Smooth muscle cell (in vitro differentiated cells): ENCODE measurements around the gene INPP5J. TPM values are rescaled to one million over a fixed set of nuclear protein-coding genes. Genes with fewer than 3 reads are reported as not detected.
"Not testable (repeated sequence)": the region's sequence is repeated elsewhere in the genome, so short reads cannot be mapped to it uniquely, and the experiment has no call there.

Source experiments
- DNase-seq: peaks from one replicate; lab custom pipeline; 2025; ENCODE audit not compliant: unreplicated experiment; lab: John Stamatoyannopoulos, UW
- H2AFZ ChIP-seq: fragments of 200-600 bp; sonication (generic); 2 replicates; pipeline ENCODE4 v1.6.0; 2016; ENCODE audit warnings: antibody characterized with exemption, low read depth, mild to moderate bottlenecking
- H3F3A ChIP-seq: fragments of 200-600 bp; sonication (generic); 2 replicates; pipeline ENCODE4 v1.6.0; 2017; ENCODE audit warnings: antibody characterized with exemption, low read depth
- H3K27ac ChIP-seq: fragments of 200-600 bp; sonication (generic); 2 replicates; pipeline ENCODE4 v1.5.1; 2016; ENCODE audit warnings: low read depth, mild to moderate bottlenecking
- H3K27me3 ChIP-seq: fragments of 200-600 bp; sonication (generic); 2 replicates; pipeline ENCODE4 v1.6.1; 2016; ENCODE audit warnings: low read depth, mild to moderate bottlenecking
- H3K36me3 ChIP-seq: fragments of 200-600 bp; sonication (generic); 2 replicates; pipeline ENCODE4 v1.5.1; 2016; ENCODE audit warnings: low read depth
- H3K4me1 ChIP-seq: fragments of 200-600 bp; sonication (generic); 2 replicates; pipeline ENCODE4 v1.5.1; 2016; ENCODE audit warnings: low read depth
- H3K4me2 ChIP-seq: fragments of 200-600 bp; sonication (generic); 2 replicates; pipeline ENCODE4 v1.6.0; 2016; ENCODE audit warnings: mild to moderate bottlenecking
- H3K4me3 ChIP-seq: fragments of 200-600 bp; sonication (generic); 2 replicates; pipeline ENCODE4 v1.5.1; 2016; ENCODE audit warnings: mild to moderate bottlenecking
- H3K79me2 ChIP-seq: fragments of 200-600 bp; sonication (generic); 2 replicates; pipeline ENCODE4 v1.6.0; 2016; ENCODE audit warnings: low read depth, mild to moderate bottlenecking
- H3K9ac ChIP-seq: fragments of 200-600 bp; sonication (generic); 2 replicates; pipeline ENCODE4 v1.6.0; 2016; ENCODE audit warnings: low read depth
- H3K9me3 ChIP-seq: fragments of 200-600 bp; sonication (generic); replicated peaks from 2 replicates; pipeline ENCODE4 v1.5.1; 2016; ENCODE audit warnings: low read depth
- H4K20me1 ChIP-seq: fragments of 200-600 bp; sonication (generic); 2 replicates; pipeline ENCODE4 v1.6.0; 2016; ENCODE audit warnings: low read depth
- WGBS: methylation state at CpG from one replicate; pipeline ENCODE4 v1.1.7; 2016; ENCODE audit warnings: low lambda C conversion rate; 5-methylcytosine and 5-hydroxymethylcytosine counted together
- polyA plus RNA-seq: library from polyadenylated mRNA; unstranded; fragments of >200 nt; fragmentation: Nextera tagmentation; extraction: Ambion mirVana; gene quantifications from 2 replicates; pipeline ENCODE4 v1.2.1, GENCODE V29; 2016
- total RNA-seq: library from RNA; depleted of rRNA; stranded (reverse); fragments of >200 nt; gene quantifications from 2 replicates; pipeline ENCODE4 v1.2.3, GENCODE V29; 2014
- TF ChIP-seq, protein P1 (sequence below): fragments of 200-600 bp; sonication (generic); IDR thresholded peaks from 2 replicates; pipeline ENCODE4 v1.5.1; 2017; ENCODE audit warnings: borderline replicate concordance, mild to moderate bottlenecking, antibody characterized with exemption; ENCODE audit not compliant: insufficient read depth, poor library complexity, severe bottlenecking

INPP5J gene
- total and polyA plus RNA-seq, 2 experiments from 2014 or later = 0.66 to 1.2 TPM

GRCh38 chr22:31106731-31107177 lies 16.0 kb upstream of the INPP5J start:
- Histone ChIP-seq H3F3A (peaks cover 17% of the 10 kb centered on the region), H3K9ac (peak overlapping the region; percentile 98), H3K27ac (peak overlapping the region; percentile 94), H3K4me1 (peaks cover 4% of the 10 kb centered on the region), H4K20me1 (peaks cover 24% of the 10 kb centered on the region), H2AFZ (no peak overlapping the region), H3K27me3 (no peaks in the 10 kb centered on the region), H3K9me3 (no peaks in the 10 kb centered on the region), H3K4me2 (peak overlapping the region; percentile 85), H3K79me2 (peaks cover 16% of the 10 kb centered on the region), H3K36me3 (no peaks in the 10 kb centered on the region), H3K4me3 (peak overlapping the region; percentile 74)
- 36% methylated on average over 14 of the region's 14 CpGs for WGBS
- TF ChIP-seq, protein P1, sequence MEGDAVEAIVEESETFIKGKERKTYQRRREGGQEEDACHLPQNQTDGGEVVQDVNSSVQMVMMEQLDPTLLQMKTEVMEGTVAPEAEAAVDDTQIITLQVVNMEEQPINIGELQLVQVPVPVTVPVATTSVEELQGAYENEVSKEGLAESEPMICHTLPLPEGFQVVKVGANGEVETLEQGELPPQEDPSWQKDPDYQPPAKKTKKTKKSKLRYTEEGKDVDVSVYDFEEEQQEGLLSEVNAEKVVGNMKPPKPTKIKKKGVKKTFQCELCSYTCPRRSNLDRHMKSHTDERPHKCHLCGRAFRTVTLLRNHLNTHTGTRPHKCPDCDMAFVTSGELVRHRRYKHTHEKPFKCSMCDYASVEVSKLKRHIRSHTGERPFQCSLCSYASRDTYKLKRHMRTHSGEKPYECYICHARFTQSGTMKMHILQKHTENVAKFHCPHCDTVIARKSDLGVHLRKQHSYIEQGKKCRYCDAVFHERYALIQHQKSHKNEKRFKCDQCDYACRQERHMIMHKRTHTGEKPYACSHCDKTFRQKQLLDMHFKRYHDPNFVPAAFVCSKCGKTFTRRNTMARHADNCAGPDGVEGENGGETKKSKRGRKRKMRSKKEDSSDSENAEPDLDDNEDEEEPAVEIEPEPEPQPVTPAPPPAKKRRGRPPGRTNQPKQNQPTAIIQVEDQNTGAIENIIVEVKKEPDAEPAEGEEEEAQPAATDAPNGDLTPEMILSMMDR = no peak
- no peak for DNase-seq

DNA sequence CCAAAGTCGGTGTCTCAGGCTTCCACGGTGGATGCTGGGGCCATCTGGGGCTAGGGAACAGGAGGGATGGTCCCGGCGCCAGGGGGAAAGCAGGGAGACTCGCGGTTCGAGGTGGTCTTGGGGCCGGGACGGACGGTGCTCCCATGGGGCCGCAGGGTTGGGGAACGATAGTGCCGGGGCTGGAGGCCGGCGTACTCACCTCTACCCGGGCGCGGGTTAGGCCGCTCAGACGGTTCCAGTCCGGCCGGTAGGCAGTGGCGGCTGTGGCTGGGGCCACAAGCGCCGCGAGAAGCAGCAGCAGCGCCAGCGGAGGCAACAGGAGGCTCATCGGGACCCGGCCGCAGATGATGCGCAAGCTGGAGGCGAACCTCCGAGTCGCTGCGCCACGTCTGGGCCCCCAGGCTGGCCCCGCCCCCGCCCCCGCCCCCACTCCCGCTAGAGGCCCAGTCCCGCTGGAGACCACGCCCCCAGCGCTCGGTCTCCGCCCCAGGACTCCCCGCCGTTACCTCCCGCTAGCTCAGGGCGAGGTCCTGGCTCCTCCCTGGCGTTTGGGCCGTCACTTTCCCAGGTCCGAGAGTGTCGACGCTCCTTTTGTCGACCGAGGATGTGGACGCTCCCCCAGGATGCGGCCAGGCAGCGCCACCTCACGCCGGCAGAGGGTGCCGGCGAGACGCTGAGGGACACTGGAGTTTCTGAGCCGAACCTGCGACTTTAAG lies 15.4 kb upstream of the INPP5J start, which contains the start of gene SELENOM:
Gene SELENOM, minus strand, starts transcription at position 391 of the 716 bp plus-strand sequence. Its CDS starts 63 bp downstream, at position 328.
- WGBS = 2% methylated on average over 58 of the region's 67 CpGs
- H3K9me3 ChIP-seq = no peaks in the 10 kb centered on the region
- H3K4me2 ChIP-seq = peak within 1 kb of the TSS; percentile 85
- H3K4me1 ChIP-seq = peaks cover 4% of the 10 kb centered on the region
- H3K27me3 ChIP-seq = no peaks in the 10 kb centered on the region
- peak; percentile 87 for DNase-seq
- TF ChIP-seq, protein P1 = peak; percentile 92
- H3K4me3 ChIP-seq = peak within 1 kb of the TSS; percentile 74
- H3F3A ChIP-seq = peaks cover 17% of the 10 kb centered on the region
- H4K20me1 ChIP-seq = peaks cover 21% of the 10 kb centered on the region
- H2AFZ ChIP-seq = no peak within 1 kb of the TSS
- H3K9ac ChIP-seq = peak within 1 kb of the TSS; percentile 98
- no peaks in the 10 kb centered on the region for H3K36me3 ChIP-seq
- peaks cover 16% of the 10 kb centered on the region for H3K79me2 ChIP-seq
- peak within 1 kb of the TSS; percentile 94 for H3K27ac ChIP-seq

DNA sequence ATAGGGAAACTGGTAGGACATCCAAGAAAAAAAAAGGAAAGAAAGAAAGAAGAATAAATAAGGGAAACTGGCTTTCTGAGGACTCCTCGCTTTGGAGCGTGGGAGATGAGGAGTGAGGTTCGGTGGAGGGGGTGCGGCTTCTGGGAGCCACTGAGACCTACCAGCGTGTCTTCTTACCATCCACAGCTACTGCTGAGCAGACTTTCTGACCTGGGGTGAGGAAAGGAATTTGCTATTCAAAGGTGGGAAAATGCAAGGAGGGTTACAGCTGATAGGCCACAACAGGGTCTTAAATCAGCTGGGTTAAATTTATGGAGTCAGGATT lies 14.9 kb upstream of the INPP5J start:
- Histone ChIP-seq H3K9ac (no peak overlapping the region), H3K4me2 (peak overlapping the region; percentile 84), H3K36me3 (no peaks in the 10 kb centered on the region), H3K4me3 (peak overlapping the region; percentile 74), H3K27me3 (no peaks in the 10 kb centered on the region), H3K79me2 (peaks cover 16% of the 10 kb centered on the region), H2AFZ (no peak overlapping the region), H3K27ac (peak overlapping the region; percentile 45), H3K9me3 (no peaks in the 10 kb centered on the region), H3K4me1 (peaks cover 4% of the 10 kb centered on the region), H4K20me1 (peaks cover 21% of the 10 kb centered on the region), H3F3A (peaks cover 15% of the 10 kb centered on the region)
- DNase-seq = no peak
- 11% methylated on average over 5 of the region's 5 CpGs for WGBS
- TF ChIP-seq, protein P1 = no peak

- not testable (repeated sequence) for H3K4me1 ChIP-seq, H3F3A ChIP-seq, H4K20me1 ChIP-seq, H2AFZ ChIP-seq, DNase-seq, H3K9me3 ChIP-seq, H3K4me2 ChIP-seq, H3K27me3 ChIP-seq, H3K9ac ChIP-seq, H3K36me3 ChIP-seq, H3K27ac ChIP-seq, H3K4me3 ChIP-seq, H3K79me2 ChIP-seq
- 95% methylated on average over 7 of the region's 7 CpGs for WGBS
Measured at GRCh38 chr22:31112547-31113091, 10.1 kb upstream of the INPP5J start.
